ENCODE results near the gene SHFL. TPM values are rescaled to one million over a fixed set of nuclear protein-coding genes. Genes with fewer than 3 reads are reported as not detected.

SHFL gene
- total RNA-seq, 4 donors from 2014 or later, result 23.4 to 31.6 (median 26.2) TPM

DNA sequence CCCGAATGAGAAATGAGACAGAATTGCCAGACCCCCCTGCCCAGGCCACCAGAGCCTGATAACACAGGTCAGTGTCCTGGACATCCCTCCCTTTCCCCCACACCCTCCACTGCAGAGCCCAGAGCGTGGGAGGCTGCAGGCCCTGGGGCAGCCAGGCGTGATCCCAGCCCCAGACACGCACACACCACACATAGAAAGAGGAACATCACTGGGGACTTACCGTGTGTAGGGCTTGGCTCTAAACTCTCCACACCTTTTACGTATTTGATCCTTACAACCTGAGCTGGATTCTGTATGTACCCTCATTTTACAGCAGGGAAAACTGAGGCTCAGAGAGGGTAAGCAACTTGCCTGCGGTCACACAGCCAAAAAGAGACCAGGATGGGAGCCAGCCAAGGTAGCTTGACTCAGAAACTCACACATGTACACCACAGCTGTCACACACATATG, 16.7 kb downstream of the SHFL start:
- no peak overlapping the region for H3K4me3 ChIP-seq
- peaks cover 0 to 7% of the 10 kb centered on the region in 2 donors for H3K36me3 ChIP-seq
- peaks cover 0 to 21% (median 10%) of the 10 kb centered on the region in 3 donors for H3K4me1 ChIP-seq
- H3K9me3 ChIP-seq, result no peaks in the 10 kb centered on the region
- WGBS, 2 donors (ENCODE audit: low coverage in 1 of 2), result 40 to 52% methylated on average over 1 to 2 of the region's 7 CpGs
- TF ChIP-seq EP300 (IDR thresholded peaks at IDR 0.05), result no peak
- TF ChIP-seq POLR2A (IDR thresholded peaks at IDR 0.05), result no peak
- no peak for TF ChIP-seq POLR2AphosphoS5 (IDR thresholded peaks at IDR 0.05)
- TF ChIP-seq, protein P1, sequence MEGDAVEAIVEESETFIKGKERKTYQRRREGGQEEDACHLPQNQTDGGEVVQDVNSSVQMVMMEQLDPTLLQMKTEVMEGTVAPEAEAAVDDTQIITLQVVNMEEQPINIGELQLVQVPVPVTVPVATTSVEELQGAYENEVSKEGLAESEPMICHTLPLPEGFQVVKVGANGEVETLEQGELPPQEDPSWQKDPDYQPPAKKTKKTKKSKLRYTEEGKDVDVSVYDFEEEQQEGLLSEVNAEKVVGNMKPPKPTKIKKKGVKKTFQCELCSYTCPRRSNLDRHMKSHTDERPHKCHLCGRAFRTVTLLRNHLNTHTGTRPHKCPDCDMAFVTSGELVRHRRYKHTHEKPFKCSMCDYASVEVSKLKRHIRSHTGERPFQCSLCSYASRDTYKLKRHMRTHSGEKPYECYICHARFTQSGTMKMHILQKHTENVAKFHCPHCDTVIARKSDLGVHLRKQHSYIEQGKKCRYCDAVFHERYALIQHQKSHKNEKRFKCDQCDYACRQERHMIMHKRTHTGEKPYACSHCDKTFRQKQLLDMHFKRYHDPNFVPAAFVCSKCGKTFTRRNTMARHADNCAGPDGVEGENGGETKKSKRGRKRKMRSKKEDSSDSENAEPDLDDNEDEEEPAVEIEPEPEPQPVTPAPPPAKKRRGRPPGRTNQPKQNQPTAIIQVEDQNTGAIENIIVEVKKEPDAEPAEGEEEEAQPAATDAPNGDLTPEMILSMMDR (IDR thresholded peaks at IDR 0.05), result no peak
- ATAC-seq, result no peak
- no peaks in the 10 kb centered on the region for H3K27me3 ChIP-seq
- H3K27ac ChIP-seq, result no peak overlapping the region

DNA sequence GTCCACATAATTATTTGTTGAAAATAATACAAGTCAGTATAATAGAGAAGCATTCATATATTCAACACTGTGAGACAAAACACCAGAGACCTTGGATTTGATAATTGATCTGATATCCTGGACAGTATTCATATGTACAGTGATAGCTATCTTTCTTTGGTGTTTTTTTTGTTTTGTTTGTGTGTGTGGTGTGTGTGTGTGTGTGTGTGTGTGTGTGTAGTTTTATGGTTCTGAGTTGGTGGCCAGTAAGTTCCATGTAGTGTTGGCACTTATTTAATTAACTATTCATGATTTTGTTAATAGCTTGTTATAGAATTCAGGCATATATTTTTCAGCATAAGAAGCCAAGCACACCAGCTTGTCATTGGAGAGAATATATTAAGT, 18.0 kb downstream of the SHFL start:
- H3K4me3 ChIP-seq, result no peak overlapping the region
- no peaks in the 10 kb centered on the region for H3K9me3 ChIP-seq
- peaks cover 0 to 25% (median 10%) of the 10 kb centered on the region in 3 donors for H3K4me1 ChIP-seq
- peaks cover 0 to 20% of the 10 kb centered on the region in 2 donors for H3K36me3 ChIP-seq
- H3K27me3 ChIP-seq, result no peaks in the 10 kb centered on the region
- H3K27ac ChIP-seq, result no peak overlapping the region
- TF ChIP-seq EP300 (IDR thresholded peaks at IDR 0.05), result no peak
- TF ChIP-seq, protein P1 (IDR thresholded peaks at IDR 0.05), result no peak
- no peak for TF ChIP-seq POLR2A (IDR thresholded peaks at IDR 0.05)
- no peak for TF ChIP-seq POLR2AphosphoS5 (IDR thresholded peaks at IDR 0.05)
- ATAC-seq, result no peak

DNA sequence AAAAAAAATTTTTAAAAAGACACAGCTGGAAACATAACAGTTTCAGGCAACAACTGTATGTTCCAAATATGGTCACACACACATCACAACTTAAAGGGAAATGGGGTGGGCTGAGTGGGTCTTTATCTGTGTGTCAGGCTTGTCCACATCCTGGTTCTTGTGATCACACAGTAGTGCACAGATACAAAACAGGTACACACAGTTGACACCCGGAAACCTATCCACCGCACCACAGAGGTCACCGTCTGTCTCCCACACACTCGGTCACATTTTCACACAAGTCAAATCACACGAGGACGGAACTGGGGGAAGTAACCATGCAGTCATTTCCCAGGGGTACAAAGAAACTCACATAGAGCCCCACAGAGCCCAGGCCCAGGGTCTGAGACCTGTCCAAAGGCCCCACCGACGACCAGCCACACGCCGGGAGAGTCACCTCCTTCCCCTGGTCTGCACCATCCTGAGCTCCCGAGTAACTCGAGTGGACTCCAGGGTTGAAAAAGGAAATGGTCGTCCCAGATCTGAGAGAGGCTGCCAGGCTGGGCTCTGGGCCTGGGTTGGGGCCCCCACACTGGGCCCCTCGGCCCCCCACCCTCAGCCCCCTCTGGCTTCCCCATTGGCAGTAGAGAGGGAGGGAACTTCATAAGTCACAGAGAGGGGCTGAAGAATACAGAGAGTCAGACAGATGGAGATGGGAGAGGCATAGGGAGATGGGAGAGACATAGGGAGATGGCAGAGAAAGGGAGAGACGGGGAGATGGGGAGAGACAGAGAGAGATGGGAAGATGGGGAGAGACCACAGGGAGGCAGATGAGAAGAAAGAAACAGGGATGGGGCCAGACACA, 18.8 kb downstream of the SHFL start:
- Histone ChIP-seq H3K9me3 (no peaks in the 10 kb centered on the region), H3K4me1 (peaks cover 0 to 25% (median 10%) of the 10 kb centered on the region in 3 donors), H3K36me3 (peaks cover 0 to 27% of the 10 kb centered on the region in 2 donors), H3K4me3 (no peak overlapping the region), H3K27me3 (no peaks in the 10 kb centered on the region), H3K27ac (peak overlapping the region in 3 of 4 donors; percentile 43 to 86 (median 82))
- TF ChIP-seq POLR2A (IDR thresholded peaks at IDR 0.05) (no peak), POLR2AphosphoS5 (IDR thresholded peaks at IDR 0.05) (no peak), EP300 (IDR thresholded peaks at IDR 0.05) (no peak)
- TF ChIP-seq, protein P1 (IDR thresholded peaks at IDR 0.05), result no peak
- 29% methylated on average over 8 of the region's 15 CpGs; no CpG with 5 or more reads in 1 of the 2 donors for WGBS, 2 donors (ENCODE audit: low coverage in 1 of 2)
- ATAC-seq, result no peak

DNA sequence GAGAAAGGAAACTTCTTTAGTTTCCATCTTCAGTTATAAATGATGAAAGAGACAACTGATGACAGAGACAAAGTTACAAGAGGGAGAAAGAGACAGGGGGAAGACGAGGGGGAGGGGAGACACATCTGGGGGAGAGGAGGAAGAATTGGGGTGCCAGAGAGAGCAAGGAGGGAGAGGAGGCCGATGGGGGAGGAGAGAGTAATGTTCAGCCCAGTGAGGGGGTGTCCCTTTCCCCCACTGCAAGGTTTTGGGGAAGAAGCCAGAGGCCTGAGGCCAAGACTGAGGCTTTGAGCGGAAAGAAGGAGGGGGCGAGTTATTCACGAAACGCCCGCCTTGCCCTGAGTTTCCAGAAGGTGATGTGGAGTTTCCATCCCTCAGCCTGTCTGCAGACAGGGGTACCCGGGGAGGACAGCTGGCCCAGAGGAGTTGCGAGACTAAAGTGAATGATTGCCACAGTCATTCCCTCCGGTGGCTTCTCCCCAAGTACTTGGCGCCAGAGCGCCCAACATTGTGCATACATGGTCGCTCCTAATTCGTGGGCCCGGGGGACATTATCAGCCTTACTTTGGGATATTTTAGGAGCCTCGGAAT, 19.5 kb downstream of the SHFL start:
- H3K27ac ChIP-seq, result peak overlapping the region in 3 of 4 donors; percentile 75 to 86 (median 82)
- ATAC-seq, result no peak

More for the DNA sequence above, 19.5 kb downstream of the SHFL start:
- WGBS, 2 donors (ENCODE audit: low coverage in 1 of 2), result 27 to 34% methylated on average over 2 to 12 of the region's 16 CpGs
- peak overlapping the region in 1 of 2 donors; percentile 74 for H3K4me3 ChIP-seq
- no peaks in the 10 kb centered on the region for H3K27me3 ChIP-seq
- H3K36me3 ChIP-seq, result peaks cover 0 to 34% of the 10 kb centered on the region in 2 donors
- no peaks in the 10 kb centered on the region for H3K9me3 ChIP-seq
- H3K4me1 ChIP-seq, result peaks cover 0 to 25% (median 10%) of the 10 kb centered on the region in 3 donors
- TF ChIP-seq, protein P1 (IDR thresholded peaks at IDR 0.05), result no peak
- TF ChIP-seq POLR2AphosphoS5 (IDR thresholded peaks at IDR 0.05) (no peak), EP300 (IDR thresholded peaks at IDR 0.05) (no peak), POLR2A (IDR thresholded peaks at IDR 0.05) (no peak)

Data from gastroesophageal sphincter (tissue), 4 donors.